WTC11 (cell line): ENCODE data around the gene PPP2R3C.

Experiments used
- CTCF ChIP-seq: fragments of 200-600 bp; IDR thresholded peaks from 2 replicates; pipeline ENCODE4 v1.8.0; 2022; ENCODE audit warnings: antibody characterized with exemption
- IRF1 ChIP-seq: sonication (generic); formaldehyde crosslinking; IDR thresholded peaks from 2 replicates; pipeline ENCODE4 v1.8.0; 2023; ENCODE audit warnings: missing genetic modification reagents
- NFATC4 ChIP-seq: fragments of 250-450 bp; sonication (Bioruptor Pico); IDR thresholded peaks from 2 replicates; pipeline ENCODE4 v1.9.0; 2021; ENCODE audit warnings: mild to moderate bottlenecking
- USF1 ChIP-seq: sonication (generic); formaldehyde crosslinking; IDR thresholded peaks from 2 replicates; pipeline ENCODE4 v1.8.0; 2022; ENCODE audit warnings: mild to moderate bottlenecking, missing genetic modification reagents
- USF2 ChIP-seq: sonication (generic); formaldehyde crosslinking; IDR thresholded peaks from 2 replicates; pipeline ENCODE4 v1.8.1; 2023; ENCODE audit warnings: mild to moderate bottlenecking, missing genetic modification reagents, moderate library complexity
- TF ChIP-seq, protein P1 (sequence below): sonication (generic); formaldehyde crosslinking; IDR thresholded peaks from 2 replicates; pipeline ENCODE4 v1.8.0; 2022; ENCODE audit warnings: mild to moderate bottlenecking, missing genetic modification reagents
- TF ChIP-seq, protein P2 (sequence below): sonication (generic); formaldehyde crosslinking; IDR thresholded peaks from 2 replicates; pipeline ENCODE4 v1.8.0; 2022; ENCODE audit warnings: missing genetic modification reagents

- TF ChIP-seq CTCF (no peak), NFATC4 (CRISPR knock-in tag) (no peak), USF1 (no peak), IRF1 (CRISPR knock-in tag) (no peak), USF2 (CRISPR knock-in tag) (no peak)
- TF ChIP-seq, protein P1, sequence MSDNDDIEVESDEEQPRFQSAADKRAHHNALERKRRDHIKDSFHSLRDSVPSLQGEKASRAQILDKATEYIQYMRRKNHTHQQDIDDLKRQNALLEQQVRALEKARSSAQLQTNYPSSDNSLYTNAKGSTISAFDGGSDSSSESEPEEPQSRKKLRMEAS (CRISPR knock-in tag), result no peak
- TF ChIP-seq, protein P2, sequence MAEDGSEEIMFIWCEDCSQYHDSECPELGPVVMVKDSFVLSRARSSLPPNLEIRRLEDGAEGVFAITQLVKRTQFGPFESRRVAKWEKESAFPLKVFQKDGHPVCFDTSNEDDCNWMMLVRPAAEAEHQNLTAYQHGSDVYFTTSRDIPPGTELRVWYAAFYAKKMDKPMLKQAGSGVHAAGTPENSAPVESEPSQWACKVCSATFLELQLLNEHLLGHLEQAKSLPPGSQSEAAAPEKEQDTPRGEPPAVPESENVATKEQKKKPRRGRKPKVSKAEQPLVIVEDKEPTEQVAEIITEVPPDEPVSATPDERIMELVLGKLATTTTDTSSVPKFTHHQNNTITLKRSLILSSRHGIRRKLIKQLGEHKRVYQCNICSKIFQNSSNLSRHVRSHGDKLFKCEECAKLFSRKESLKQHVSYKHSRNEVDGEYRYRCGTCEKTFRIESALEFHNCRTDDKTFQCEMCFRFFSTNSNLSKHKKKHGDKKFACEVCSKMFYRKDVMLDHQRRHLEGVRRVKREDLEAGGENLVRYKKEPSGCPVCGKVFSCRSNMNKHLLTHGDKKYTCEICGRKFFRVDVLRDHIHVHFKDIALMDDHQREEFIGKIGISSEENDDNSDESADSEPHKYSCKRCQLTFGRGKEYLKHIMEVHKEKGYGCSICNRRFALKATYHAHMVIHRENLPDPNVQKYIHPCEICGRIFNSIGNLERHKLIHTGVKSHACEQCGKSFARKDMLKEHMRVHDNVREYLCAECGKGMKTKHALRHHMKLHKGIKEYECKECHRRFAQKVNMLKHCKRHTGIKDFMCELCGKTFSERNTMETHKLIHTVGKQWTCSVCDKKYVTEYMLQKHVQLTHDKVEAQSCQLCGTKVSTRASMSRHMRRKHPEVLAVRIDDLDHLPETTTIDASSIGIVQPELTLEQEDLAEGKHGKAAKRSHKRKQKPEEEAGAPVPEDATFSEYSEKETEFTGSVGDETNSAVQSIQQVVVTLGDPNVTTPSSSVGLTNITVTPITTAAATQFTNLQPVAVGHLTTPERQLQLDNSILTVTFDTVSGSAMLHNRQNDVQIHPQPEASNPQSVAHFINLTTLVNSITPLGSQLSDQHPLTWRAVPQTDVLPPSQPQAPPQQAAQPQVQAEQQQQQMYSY (CRISPR knock-in tag), result no peak
These were observed 45.7 kb upstream of the PPP2R3C start for GRCh38 chr14:35167496-35167895.
